Body of pancreas (tissue), 4 donors: ENCODE results near the gene KRTAP4-2. TPM values are rescaled to one million over a fixed set of nuclear protein-coding genes. Genes with fewer than 3 reads are reported as not detected.
"Not testable (repeated sequence)": the region's sequence is repeated elsewhere in the genome, so short reads cannot be mapped to it uniquely, and the experiment has no call there.

Experiments used
- ATAC-seq: fragments of 150-250 bp; one replicate; pipeline ENCODE4 v1.9.1; 2016
- DNase-seq, 4 donors: peaks; one replicate each; pipeline ENCODE4 v3.0.0-alpha.2; 2019
- H3K27ac ChIP-seq, 4 donors: fragments of 200-600 bp; sonication (generic); 1 replicate in 3 of 4; 2 replicates in 1 of 4; pipeline versions ENCODE4 v1.5.1 to v1.6.1; 2016 to 2019; ENCODE audit warnings: mild to moderate bottlenecking in 1 of 4, mixed read lengths in 1 of 4, moderate library complexity in 1 of 4
- H3K27me3 ChIP-seq, 2 donors: fragments of 200-600 bp; sonication (generic); one replicate each; pipeline ENCODE4 v1.6.0; 2016; ENCODE audit warnings: mild to moderate bottlenecking in 1 of 2
- H3K36me3 ChIP-seq, 2 donors: fragments of 200-600 bp; sonication (generic); replicated peaks in 1 of 2; 2 replicates each; pipeline ENCODE4 v1.5.1; 2016; ENCODE audit warnings: low read depth in 2 of 2; ENCODE audit not compliant: insufficient read depth in 1 of 2
- H3K4me1 ChIP-seq: fragments of 200-600 bp; sonication (generic); one replicate; pipeline ENCODE4 v1.6.0; 2016
- H3K4me3 ChIP-seq, 2 donors: fragments of 200-600 bp; sonication (generic); 1 replicate in 1 of 2; 2 replicates in 1 of 2; pipeline ENCODE4 v1.5.1; 2016 to 2019
- H3K9me3 ChIP-seq, 3 donors: fragments of 200-600 bp; sonication (generic); 1 replicate in 2 of 3; 2 replicates in 1 of 3; pipeline ENCODE4 v1.5.1; 2016
- CTCF ChIP-seq, 7 experiments: fragments of 450-650 bp in 4 of 7; fragments of 200-600 bp in 3 of 7; sonication (generic) in 3 of 7; IDR thresholded peaks; one replicate each; pipeline ENCODE4 v1.5.1; 2016 to 2019; ENCODE audit warnings: antibody characterized with exemption in 7 of 7
- POLR2A ChIP-seq, 3 donors: fragments of 450-650 bp; IDR thresholded peaks; one replicate each; pipeline ENCODE4 v1.6.1; 2016; ENCODE audit warnings: antibody characterized with exemption in 3 of 3, mild to moderate bottlenecking in 2 of 3
- WGBS, 2 donors: methylation state at CpG; one replicate each; pipeline ENCODE4 v1.1.5; 2017; 5-methylcytosine and 5-hydroxymethylcytosine counted together
- intact Hi-C: fragments of 100-400 bp; cut with DNase I; formaldehyde crosslinking; loops from one replicate; pipeline ENCODE4 v1.15.1; 2023
- total RNA-seq, 2 donors: library from RNA; depleted of rRNA; stranded (reverse); fragments of >200 nt; gene quantifications; one replicate each; pipeline ENCODE4 v1.1.0, GENCODE V29; 2016

Gene KRTAP4-2
- total RNA-seq, 2 donors from 2014 or later: not detected

GRCh38 chr17:41151525-41151924 is 26.5 kb downstream of the KRTAP4-2 start:
- no peak overlapping the region for H3K27ac ChIP-seq
- TF ChIP-seq CTCF (IDR thresholded peaks at IDR 0.05) (no peak), POLR2A (IDR thresholded peaks at IDR 0.05) (no peak)
- no peak overlapping the region for H3K4me3 ChIP-seq
- H3K9me3 ChIP-seq: no peaks in the 10 kb centered on the region
- H3K27me3 ChIP-seq: no peaks in the 10 kb centered on the region
- H3K4me1 ChIP-seq: no peaks in the 10 kb centered on the region
- DNase-seq (no peak), ATAC-seq (no peak)
- intact Hi-C loops: no loop called here
- no peaks in the 10 kb centered on the region for H3K36me3 ChIP-seq
- 41 to 47% methylated on average over 2 of the region's 2 CpGs for WGBS, 2 donors

GRCh38 chr17:41150026-41150425 is 28.0 kb downstream of the KRTAP4-2 start:
- no peak for ATAC-seq
- DNase-seq: no peak
- Histone ChIP-seq H3K36me3 (no peaks in the 10 kb centered on the region), H3K4me1 (no peaks in the 10 kb centered on the region), H3K9me3 (no peaks in the 10 kb centered on the region), H3K27me3 (no peaks in the 10 kb centered on the region), H3K4me3 (no peak overlapping the region), H3K27ac (no peak overlapping the region)
- intact Hi-C loops: no loop called here
- WGBS, 2 donors: 71 to 83% methylated on average over 4 of the region's 4 CpGs
- TF ChIP-seq CTCF (IDR thresholded peaks at IDR 0.05): no peak
- TF ChIP-seq POLR2A (IDR thresholded peaks at IDR 0.05): no peak

- ATAC-seq: no peak
- Histone ChIP-seq H3K36me3 (no peaks in the 10 kb centered on the region), H3K4me3 (no peak within 1 kb of the TSS), H3K9me3 (no peaks in the 10 kb centered on the region), H3K4me1 (no peaks in the 10 kb centered on the region), H3K27me3 (no peaks in the 10 kb centered on the region), H3K27ac (no peak within 1 kb of the TSS)
- TF ChIP-seq CTCF (IDR thresholded peaks at IDR 0.05): no peak
- no peak for TF ChIP-seq POLR2A (IDR thresholded peaks at IDR 0.05)
- intact Hi-C loops: no loop called here
- WGBS, 2 donors: 40 to 45% methylated on average over 1 to 2 of the region's 2 CpGs
- no peak for DNase-seq
These were observed 28.4 kb downstream of the KRTAP4-2 start, which contains the start of gene KRTAP4-5 for GRCh38 chr17:41149652-41149985. TSS of gene KRTAP4-5 (minus strand) at chr17:41149825. CDS start at chr17:41149767, 58 bp downstream.

GRCh38 chr17:41148971-41149651 is 28.9 kb downstream of the KRTAP4-2 start:
- H3K4me1 ChIP-seq, H3K27me3 ChIP-seq, ATAC-seq, intact Hi-C loops, H3K36me3 ChIP-seq, H3K9me3 ChIP-seq, H3K4me3 ChIP-seq, DNase-seq, H3K27ac ChIP-seq: not testable (repeated sequence)
- WGBS, 2 donors: 60 to 77% methylated on average over 8 to 10 of the region's 10 CpGs

- Histone ChIP-seq H3K4me3 (no peak overlapping the region), H3K36me3 (no peaks in the 10 kb centered on the region), H3K27ac (no peak overlapping the region), H3K9me3 (no peaks in the 10 kb centered on the region), H3K27me3 (no peaks in the 10 kb centered on the region), H3K4me1 (no peaks in the 10 kb centered on the region)
- ATAC-seq: no peak
- WGBS, 2 donors: 83 to 91% methylated on average over 2 of the region's 2 CpGs
- DNase-seq: no peak
- TF ChIP-seq POLR2A (IDR thresholded peaks at IDR 0.05) (no peak), CTCF (IDR thresholded peaks at IDR 0.05) (no peak)
- intact Hi-C loops: no loop called here
These were observed 30.4 kb downstream of the KRTAP4-2 start for GRCh38 chr17:41147531-41148204.
